ENCODE measurements around the gene MMP1.
A peak's percentile ranks its signal among the peaks of the same experiment; 100 is the strongest.

MMP1 gene

GRCh38 chr11:102802341-102802740 is 4.4 kb upstream of the MMP1 start:
- DNase-seq = no peak

GRCh38 chr11:102800767-102801166 is 2.8 kb upstream of the MMP1 start:
- DNase-seq = no peak

- no peak for DNase-seq
Measured at GRCh38 chr11:102799681-102800340, 1.9 kb upstream of the MMP1 start.

- no peak for DNase-seq
Measured at GRCh38 chr11:102794382-102794781, 3.6 kb downstream of the MMP1 start.

GRCh38 chr11:102793677-102794290 is 4.2 kb downstream of the MMP1 start:
- DNase-seq = no peak

- no peak for DNase-seq
Measured at GRCh38 chr11:102792604-102793003, 5.4 kb downstream of the MMP1 start.

- no peak for DNase-seq
Measured at GRCh38 chr11:102791271-102792036, 6.5 kb downstream of the MMP1 start.

GRCh38 chr11:102788334-102788995 is 9.5 kb downstream of the MMP1 start:
- no peak for DNase-seq

- no peak for DNase-seq
Measured at GRCh38 chr11:102784380-102784779, 13.6 kb downstream of the MMP1 start.

GRCh38 chr11:102783720-102784119 is 14.2 kb downstream of the MMP1 start:
- no peak for DNase-seq

- DNase-seq = no peak
Measured at GRCh38 chr11:102783016-102783415, 14.9 kb downstream of the MMP1 start.

GRCh38 chr11:102781676-102782075 is 16.3 kb downstream of the MMP1 start:
- no peak for DNase-seq

GRCh38 chr11:102780491-102780918 is 17.5 kb downstream of the MMP1 start, which contains the start of gene MMP10:
TSS of gene MMP10 (minus strand) at chr11:102780628. CDS start at chr11:102780591, 37 bp downstream.
- no peak for DNase-seq

GRCh38 chr11:102776454-102776853 is 21.5 kb downstream of the MMP1 start:
- DNase-seq = no peak

GRCh38 chr11:102773386-102773785 is 24.6 kb downstream of the MMP1 start:
- DNase-seq = no peak

GRCh38 chr11:102771351-102771750 is 26.6 kb downstream of the MMP1 start:
- no peak for DNase-seq

- no peak for DNase-seq
Measured at GRCh38 chr11:102770191-102770590, 27.8 kb downstream of the MMP1 start.

- DNase-seq = no peak
Measured at GRCh38 chr11:102767800-102768199, 30.2 kb downstream of the MMP1 start.

GRCh38 chr11:102763440-102763839 is 34.5 kb downstream of the MMP1 start:
- DNase-seq = no peak

- DNase-seq = no peak
Measured at GRCh38 chr11:102762361-102762767, 35.6 kb downstream of the MMP1 start.

- DNase-seq = no peak
Measured at GRCh38 chr11:102761646-102762238, 36.2 kb downstream of the MMP1 start.

GRCh38 chr11:102760344-102761035 is 37.5 kb downstream of the MMP1 start:
- DNase-seq = peak; percentile 59

Data from GF-D8 (cell line).